GM10248 (cell line): ENCODE measurements around the gene DTL.

ENCODE experiments used
- CTCF ChIA-PET: fragments of 300-600 bp; sonication (Branson Sonifier 250); formaldehyde crosslinking; extraction: SDS; loops from one replicate; lab custom pipeline; 2021; ENCODE audit warnings: antibody characterized with exemption; lab: Yijun Ruan, JAX
- POLR2A ChIA-PET: fragments of 350-650 bp; sonication (Branson Sonifier 250); formaldehyde crosslinking; extraction: SDS; loops from one replicate; lab custom pipeline; 2020; ENCODE audit warnings: antibody characterized with exemption; lab: Yijun Ruan, JAX
- DNase-seq: peaks from one replicate; pipeline ENCODE4 v3.0.0; 2012; ENCODE audit errors: extremely low spot score
- CTCF ChIP-seq: IDR thresholded peaks from 2 replicates; pipeline ENCODE4 v1.5.1; 2012; ENCODE audit warnings: mild to moderate bottlenecking, low read depth; ENCODE audit errors: extremely low read depth, missing control alignments, control extremely low read depth

The DTL gene

GRCh38 chr1:212070720-212071302, 35.3 kb downstream of the DTL start:
- DNase-seq, result peak; percentile 32
- CTCF ChIA-PET, result interaction anchor here (0.6 to 5.6 kb wide), 68 partner anchors 9 to 969 kb away, joined by 3 to 221 read pairs (median 4); partner anchors contain the start of genes DTL, INTS7 and NENF
- POLR2A ChIA-PET, result no interaction called here
- peak; percentile 63 for TF ChIP-seq CTCF

GRCh38 chr1:212072047-212072446, 36.5 kb downstream of the DTL start:
- DNase-seq, result no peak
- CTCF ChIA-PET, result interaction anchor here (1.2 to 5.6 kb wide), 11 partner anchors 11 to 383 kb away, joined by 3 to 221 read pairs (median 8); no protein-coding TSS in a partner anchor
- TF ChIP-seq CTCF, result no peak
- POLR2A ChIA-PET, result interaction anchor here (0.6 kb wide), 1 partner anchor 225 kb away, joined by 3 read pairs; no protein-coding TSS in a partner anchor

- no peak for TF ChIP-seq CTCF
- ChIA-PET POLR2A (no interaction called here), CTCF (interaction anchor here (0.9 to 5.6 kb wide), 6 partner anchors 12 to 382 kb away, joined by 4 to 221 read pairs (median 27); no protein-coding TSS in a partner anchor)
- no peak for DNase-seq
Observed at GRCh38 chr1:212073490-212073889, 37.9 kb downstream of the DTL start.

GRCh38 chr1:212074313-212074712, 38.8 kb downstream of the DTL start:
- no peak for DNase-seq
- TF ChIP-seq CTCF, result no peak
- POLR2A ChIA-PET, result no interaction called here
- CTCF ChIA-PET, result interaction anchor here (1.5 kb wide), 1 partner anchor 13 kb away, joined by 3 read pairs; no protein-coding TSS in a partner anchor

- no peak for DNase-seq
- no peak for TF ChIP-seq CTCF
- ChIA-PET CTCF (interaction anchor here (1.5 to 2.0 kb wide), 3 partner anchors 13 to 382 kb away, joined by 3 to 5 read pairs (median 4); no protein-coding TSS in a partner anchor), POLR2A (no interaction called here)
Observed at GRCh38 chr1:212074856-212075255, 39.3 kb downstream of the DTL start.

GRCh38 chr1:212077028-212077427, 41.5 kb downstream of the DTL start:
- DNase-seq, result no peak
- no peak for TF ChIP-seq CTCF
- CTCF ChIA-PET, result interaction anchor here (1.0 to 1.8 kb wide), 5 partner anchors 10 to 381 kb away, joined by 3 to 7 read pairs (median 3); no protein-coding TSS in a partner anchor

More at GRCh38 chr1:212077028-212077427, 41.5 kb downstream of the DTL start:
- POLR2A ChIA-PET, result no interaction called here
